ENCODE measurements around the gene WNT3A. TPM values are rescaled to one million over a fixed set of nuclear protein-coding genes. Genes with fewer than 3 reads are reported as not detected.

WNT3A gene
- total and polyA plus RNA-seq, 2 donors (not counting 3 experiments of a cell fraction or from before 2014, with no cell fraction given): not detected

- POLR2A ChIA-PET: no interaction called here
- TF ChIP-seq MYC (IDR thresholded peaks at IDR 0.05; ENCODE audit: low read depth, low read length): no peak
- no peak for TF ChIP-seq GATA2 (IDR thresholded peaks at IDR 0.05; ENCODE audit: insufficient read depth, insufficient read length, low read depth, low read length)
- no peak for TF ChIP-seq JUN (IDR thresholded peaks at IDR 0.05; ENCODE audit: borderline replicate concordance, insufficient read depth, insufficient read length, low read depth)
- TF ChIP-seq FOS (IDR thresholded peaks at IDR 0.05; ENCODE audit: borderline replicate concordance, insufficient read depth, low read length): no peak
- TF ChIP-seq MAX (IDR thresholded peaks at IDR 0.05; ENCODE audit: insufficient read depth, insufficient read length): no peak
- TF ChIP-seq POLR2AphosphoS5 (IDR thresholded peaks at IDR 0.05; ENCODE audit: insufficient read depth, low read depth, low read length): no peak
- no peak for TF ChIP-seq POLR2A (IDR thresholded peaks at IDR 0.05; ENCODE audit: low read depth, low read length)
- TF ChIP-seq CTCF (IDR thresholded peaks at IDR 0.05; ENCODE audit: extremely low read depth in 1 of 2, insufficient read depth in 1 of 2, low read depth in 1 of 2, low read length in 2 of 2): no peak
- TF ChIP-seq EZH2 (IDR thresholded peaks at IDR 0.05; ENCODE audit: borderline replicate concordance, low read depth, low read length, severe bottlenecking): no peak
- Histone ChIP-seq H3K9me3 (replicated peaks; ENCODE audit: control insufficient read depth, insufficient read depth, low read length) (no peaks in the 10 kb centered on the region), H2AFZ (ENCODE audit: low read depth, low read length) (no peak overlapping the region), H3K9ac (replicated peaks; ENCODE audit: extremely low read depth, insufficient read depth, low read length) (no peak overlapping the region), H3K27me3 (ENCODE audit: control insufficient read depth in 2 of 2, insufficient read depth in 2 of 2, low read length in 2 of 2) (peaks cover 0 to 26% of the 10 kb centered on the region in 2 experiments), H4K20me1 (replicated peaks; ENCODE audit: control insufficient read depth, extremely low read depth, insufficient read depth, low read length) (no peaks in the 10 kb centered on the region), H3K9me1 (replicated peaks; ENCODE audit: control insufficient read depth, extremely low read depth, insufficient read depth, low read length) (no peaks in the 10 kb centered on the region), H3K4me3 (replicated peaks in 1 of 3; ENCODE audit: insufficient read depth in 1 of 3, low read depth in 1 of 3, low read length in 3 of 3) (no peak overlapping the region), H3K79me2 (ENCODE audit: control insufficient read depth, insufficient read depth, low read length) (no peaks in the 10 kb centered on the region), H3K36me3 (ENCODE audit: control insufficient read depth in 2 of 2, extremely low read depth in 1 of 2, insufficient read depth in 2 of 2, low read length in 2 of 2) (no peaks in the 10 kb centered on the region), H3K27ac (ENCODE audit: insufficient read depth, low read depth, low read length) (no peak overlapping the region), H3K4me1 (ENCODE audit: control insufficient read depth, extremely low read depth, insufficient read depth, low read length) (no peaks in the 10 kb centered on the region), H3K4me2 (ENCODE audit: insufficient read depth, low read length) (no peak overlapping the region)
- FAIRE-seq (no peak), DNase-seq (ENCODE audit: low read depth, low spot score) (no peak)
- dilution Hi-C loops (cut with MboI; ENCODE audit: extremely low pct_ligation_motif_present, low sequenced_read_pairs) (no loop called here), intact Hi-C loops (cut with micrococcal nuclease) (no loop called here)
- CTCF ChIA-PET: no interaction called here
- BruUV-seq (replicated peaks): no TSS peak
Measured at GRCh38 chr1:227959325-227959860, 47.4 kb upstream of the WNT3A start.

All from endothelial cell of umbilical vein (primary cell).